ENCODE measurements around the gene TMEM41B.

DNA sequence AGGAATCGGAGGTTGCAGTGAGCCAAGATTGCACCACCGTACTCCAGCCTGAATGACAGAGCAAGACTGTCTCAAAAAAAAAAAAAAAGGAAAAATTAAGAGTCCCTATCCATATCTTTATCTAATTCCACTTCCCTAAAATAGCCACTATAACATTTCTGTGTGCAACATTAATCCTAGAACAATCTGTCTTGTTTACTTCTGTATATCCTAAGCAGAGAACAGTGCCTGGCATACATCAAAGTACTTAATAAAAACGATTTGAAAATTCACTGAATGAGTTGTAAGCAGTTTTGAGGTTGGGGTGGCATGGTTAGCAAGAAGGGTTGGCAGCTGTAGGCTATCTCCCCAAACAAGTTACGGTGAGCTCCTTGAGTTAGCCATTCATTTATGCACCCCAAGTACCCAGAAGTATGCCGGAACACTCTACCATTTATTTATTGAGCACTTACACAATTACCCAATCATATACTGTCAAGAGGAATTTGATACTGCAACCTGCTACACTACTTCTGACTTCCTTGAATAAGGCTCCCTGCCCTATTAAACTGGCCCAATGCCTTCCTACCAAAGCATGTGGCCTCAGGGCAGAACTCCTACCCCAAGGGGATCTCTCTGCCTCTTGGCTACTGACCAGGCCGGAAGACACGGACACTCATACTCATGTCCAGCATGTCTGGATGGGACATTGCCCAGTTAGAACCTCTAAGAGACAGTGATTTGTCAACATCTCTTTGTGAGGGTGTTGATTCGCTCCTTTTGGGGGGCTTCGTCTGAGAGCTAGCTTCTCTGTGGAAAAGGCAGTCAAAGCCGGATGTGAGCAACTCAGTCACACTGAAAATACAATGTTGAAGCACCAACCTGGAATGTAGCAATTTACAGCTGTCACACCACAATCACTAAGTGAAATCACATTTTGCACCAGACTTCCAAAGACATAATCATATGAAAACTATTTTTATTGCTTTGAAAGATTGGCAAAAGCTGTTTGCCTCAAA is 16.3 kb upstream of the TMEM41B start:
- TF ChIP-seq, protein P1, sequence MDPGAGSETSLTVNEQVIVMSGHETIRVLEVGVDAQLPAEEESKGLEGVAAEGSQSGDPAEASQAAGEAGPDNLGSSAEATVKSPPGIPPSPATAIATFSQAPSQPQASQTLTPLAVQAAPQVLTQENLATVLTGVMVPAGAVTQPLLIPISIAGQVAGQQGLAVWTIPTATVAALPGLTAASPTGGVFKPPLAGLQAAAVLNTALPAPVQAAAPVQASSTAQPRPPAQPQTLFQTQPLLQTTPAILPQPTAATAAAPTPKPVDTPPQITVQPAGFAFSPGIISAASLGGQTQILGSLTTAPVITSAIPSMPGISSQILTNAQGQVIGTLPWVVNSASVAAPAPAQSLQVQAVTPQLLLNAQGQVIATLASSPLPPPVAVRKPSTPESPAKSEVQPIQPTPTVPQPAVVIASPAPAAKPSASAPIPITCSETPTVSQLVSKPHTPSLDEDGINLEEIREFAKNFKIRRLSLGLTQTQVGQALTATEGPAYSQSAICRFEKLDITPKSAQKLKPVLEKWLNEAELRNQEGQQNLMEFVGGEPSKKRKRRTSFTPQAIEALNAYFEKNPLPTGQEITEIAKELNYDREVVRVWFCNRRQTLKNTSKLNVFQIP (CRISPR knock-in tag; IDR thresholded peaks at IDR 0.05; ENCODE audit: borderline replicate concordance, low read depth): no peak
- TF ChIP-seq ZNF70 (CRISPR knock-in tag; IDR thresholded peaks at IDR 0.05): no peak
- no peak for TF ChIP-seq ESRRG (CRISPR knock-in tag; IDR thresholded peaks at IDR 0.05)
- TF ChIP-seq, protein P2, sequence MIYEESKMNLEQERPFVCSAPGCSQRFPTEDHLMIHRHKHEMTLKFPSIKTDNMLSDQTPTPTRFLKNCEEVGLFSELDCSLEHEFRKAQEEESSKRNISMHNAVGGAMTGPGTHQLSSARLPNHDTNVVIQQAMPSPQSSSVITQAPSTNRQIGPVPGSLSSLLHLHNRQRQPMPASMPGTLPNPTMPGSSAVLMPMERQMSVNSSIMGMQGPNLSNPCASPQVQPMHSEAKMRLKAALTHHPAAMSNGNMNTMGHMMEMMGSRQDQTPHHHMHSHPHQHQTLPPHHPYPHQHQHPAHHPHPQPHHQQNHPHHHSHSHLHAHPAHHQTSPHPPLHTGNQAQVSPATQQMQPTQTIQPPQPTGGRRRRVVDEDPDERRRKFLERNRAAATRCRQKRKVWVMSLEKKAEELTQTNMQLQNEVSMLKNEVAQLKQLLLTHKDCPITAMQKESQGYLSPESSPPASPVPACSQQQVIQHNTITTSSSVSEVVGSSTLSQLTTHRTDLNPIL (CRISPR knock-in tag; IDR thresholded peaks at IDR 0.05; ENCODE audit: low read depth): no peak

Data from SK-N-SH treated with all-trans-retinoic acid at 6 μM for 48 hours (cell line).